Esophagus squamous epithelium (tissue), 5 donors: ENCODE measurements around the gene DNM3. TPM values are rescaled to one million over a fixed set of nuclear protein-coding genes. Genes with fewer than 3 reads are reported as not detected.

Experiments
- DNase-seq: peaks from one replicate; lab custom pipeline; 2025; lab: John Stamatoyannopoulos, UW
- H3K27ac ChIP-seq, 4 donors: fragments of 200-600 bp; sonication (generic); one replicate each; pipeline ENCODE4 v1.5.1; 2016 to 2019; ENCODE audit warnings: mild to moderate bottlenecking in 1 of 4
- H3K27me3 ChIP-seq, 4 donors: fragments of 200-600 bp; sonication (generic); 1 replicate in 3 of 4; 2 replicates in 1 of 4; pipeline versions ENCODE4 v1.5.1 to v1.6.0; 2017 to 2021; ENCODE audit warnings: antibody characterized with exemption in 1 of 4
- H3K36me3 ChIP-seq, 3 donors: fragments of 200-600 bp; sonication (generic); one replicate each; pipeline ENCODE4 v1.5.1; 2016 to 2019
- H3K4me1 ChIP-seq, 3 donors: fragments of 200-600 bp; sonication (generic); one replicate each; pipeline ENCODE4 v1.5.1; 2017 to 2019
- H3K4me3 ChIP-seq, 4 donors: fragments of 200-600 bp; sonication (generic); 1 replicate in 3 of 4; 2 replicates in 1 of 4; pipeline ENCODE4 v1.5.1; 2016 to 2019; ENCODE audit warnings: mild to moderate bottlenecking in 2 of 4, moderate library complexity in 1 of 4
- H3K9me3 ChIP-seq, 3 donors: fragments of 200-600 bp; sonication (generic); one replicate each; pipeline ENCODE4 v1.5.1; 2016 to 2019
- POLR2A ChIP-seq, 4 donors: fragments of 450-650 bp; IDR thresholded peaks; one replicate each; pipeline ENCODE4 v1.6.1; 2017; ENCODE audit warnings: antibody characterized with exemption in 4 of 4, mild to moderate bottlenecking in 4 of 4, moderate library complexity in 3 of 4
- WGBS, 2 donors: methylation state at CpG; one replicate each; pipeline ENCODE4 v1.1.5; 2018; 5-methylcytosine and 5-hydroxymethylcytosine counted together
- intact Hi-C: fragments of 100-400 bp; cut with DNase I; formaldehyde crosslinking; loops from one replicate; pipeline ENCODE4 v1.15.0; 2022
- total RNA-seq, 4 donors: library from RNA; depleted of rRNA; stranded (reverse); fragments of >200 nt; gene quantifications; one replicate each; pipeline ENCODE4 v1.1.0, GENCODE V29; 2016
- TF ChIP-seq, protein P1 (sequence below), 6 experiments: fragments of 450-650 bp in 4 of 6; fragments of 200-600 bp in 2 of 6; sonication (generic) in 2 of 6; IDR thresholded peaks; one replicate each; pipeline ENCODE4 v1.5.1; 2016 to 2019; ENCODE audit warnings: antibody characterized with exemption in 6 of 6, mild to moderate bottlenecking in 4 of 6, moderate library complexity in 4 of 6
- donor health status: DM: yes; HTN: yes; CAD: no.

DNM3 gene
- total RNA-seq, 4 donors from 2014 or later = 0.91 to 3.2 (median 1.8) TPM

DNA sequence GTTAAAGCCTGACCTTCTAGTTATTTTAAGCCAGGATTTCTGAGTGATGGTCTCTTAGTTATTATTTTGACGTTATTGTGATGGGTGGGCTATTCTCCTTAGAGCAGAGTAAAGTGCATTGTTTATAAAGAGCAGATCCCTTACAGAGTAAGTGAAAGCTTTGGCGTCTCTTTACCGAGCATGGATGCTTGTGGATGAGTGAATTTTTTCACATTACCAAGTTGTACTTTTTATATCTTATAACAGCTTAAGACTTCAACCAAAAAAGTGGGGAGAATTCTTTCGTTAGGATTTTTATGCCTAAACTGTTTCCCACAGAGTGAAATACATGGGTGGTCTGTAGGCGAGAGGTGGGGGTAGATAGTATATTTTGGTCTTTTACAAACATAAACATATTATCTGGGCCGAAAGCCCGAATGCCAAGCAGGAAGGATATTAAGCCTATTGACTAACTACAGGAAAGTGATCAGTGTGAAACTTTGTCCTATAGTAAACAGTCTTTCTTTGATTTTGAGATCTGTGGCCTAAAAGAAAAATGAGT, 300.1 kb downstream of the DNM3 start:
- H3K27me3 ChIP-seq = no peaks in the 10 kb centered on the region
- WGBS, 2 donors = 47 to 65% methylated on average over 7 of the region's 7 CpGs
- H3K27ac ChIP-seq = peak overlapping the region; percentile 20 to 87 (median 78)
- H3K4me3 ChIP-seq = peak overlapping the region in 3 of 4 donors; percentile 50 to 66 (median 51)
- TF ChIP-seq POLR2A (IDR thresholded peaks at IDR 0.05) = no peak
- TF ChIP-seq, protein P1, sequence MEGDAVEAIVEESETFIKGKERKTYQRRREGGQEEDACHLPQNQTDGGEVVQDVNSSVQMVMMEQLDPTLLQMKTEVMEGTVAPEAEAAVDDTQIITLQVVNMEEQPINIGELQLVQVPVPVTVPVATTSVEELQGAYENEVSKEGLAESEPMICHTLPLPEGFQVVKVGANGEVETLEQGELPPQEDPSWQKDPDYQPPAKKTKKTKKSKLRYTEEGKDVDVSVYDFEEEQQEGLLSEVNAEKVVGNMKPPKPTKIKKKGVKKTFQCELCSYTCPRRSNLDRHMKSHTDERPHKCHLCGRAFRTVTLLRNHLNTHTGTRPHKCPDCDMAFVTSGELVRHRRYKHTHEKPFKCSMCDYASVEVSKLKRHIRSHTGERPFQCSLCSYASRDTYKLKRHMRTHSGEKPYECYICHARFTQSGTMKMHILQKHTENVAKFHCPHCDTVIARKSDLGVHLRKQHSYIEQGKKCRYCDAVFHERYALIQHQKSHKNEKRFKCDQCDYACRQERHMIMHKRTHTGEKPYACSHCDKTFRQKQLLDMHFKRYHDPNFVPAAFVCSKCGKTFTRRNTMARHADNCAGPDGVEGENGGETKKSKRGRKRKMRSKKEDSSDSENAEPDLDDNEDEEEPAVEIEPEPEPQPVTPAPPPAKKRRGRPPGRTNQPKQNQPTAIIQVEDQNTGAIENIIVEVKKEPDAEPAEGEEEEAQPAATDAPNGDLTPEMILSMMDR (IDR thresholded peaks at IDR 0.05) = no peak
- no peaks in the 10 kb centered on the region for H3K9me3 ChIP-seq
- H3K4me1 ChIP-seq = peaks cover 0 to 24% (median 13%) of the 10 kb centered on the region in 3 donors
- intact Hi-C loops = no loop called here
- H3K36me3 ChIP-seq = no peaks in the 10 kb centered on the region
- no peak for DNase-seq

DNA sequence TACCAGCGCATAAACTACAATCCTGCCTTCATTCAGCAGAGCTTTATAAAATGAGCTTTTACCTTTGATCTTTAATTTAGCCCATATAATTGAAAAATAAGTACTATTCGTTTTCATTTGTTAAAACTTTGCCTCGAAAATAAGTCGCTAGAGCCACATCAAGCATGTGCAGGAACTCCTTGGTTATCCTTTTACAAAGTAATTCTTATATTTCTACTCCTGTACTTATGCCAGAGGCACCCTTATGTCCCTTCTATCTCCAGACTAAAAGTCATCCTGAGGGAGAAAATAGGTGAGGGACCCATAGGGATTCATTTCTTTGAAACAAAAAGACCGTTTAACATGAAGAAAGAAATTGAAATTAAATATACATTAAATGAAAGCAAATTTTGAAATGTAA, 301.0 kb downstream of the DNM3 start:
- no peaks in the 10 kb centered on the region for H3K9me3 ChIP-seq
- no peaks in the 10 kb centered on the region for H3K27me3 ChIP-seq
- H3K36me3 ChIP-seq = no peaks in the 10 kb centered on the region
- no peak for DNase-seq
- 70 to 78% methylated on average over 5 of the region's 5 CpGs for WGBS, 2 donors
- peaks cover 0 to 33% (median 15%) of the 10 kb centered on the region in 3 donors for H3K4me1 ChIP-seq
- peak overlapping the region in 3 of 4 donors; percentile 50 to 66 (median 51) for H3K4me3 ChIP-seq
- intact Hi-C loops = no loop called here
- TF ChIP-seq, protein P1 (IDR thresholded peaks at IDR 0.05) = no peak
- TF ChIP-seq POLR2A (IDR thresholded peaks at IDR 0.05) = no peak
- H3K27ac ChIP-seq = peak overlapping the region in 3 of 4 donors; percentile 67 to 87 (median 81)

DNA sequence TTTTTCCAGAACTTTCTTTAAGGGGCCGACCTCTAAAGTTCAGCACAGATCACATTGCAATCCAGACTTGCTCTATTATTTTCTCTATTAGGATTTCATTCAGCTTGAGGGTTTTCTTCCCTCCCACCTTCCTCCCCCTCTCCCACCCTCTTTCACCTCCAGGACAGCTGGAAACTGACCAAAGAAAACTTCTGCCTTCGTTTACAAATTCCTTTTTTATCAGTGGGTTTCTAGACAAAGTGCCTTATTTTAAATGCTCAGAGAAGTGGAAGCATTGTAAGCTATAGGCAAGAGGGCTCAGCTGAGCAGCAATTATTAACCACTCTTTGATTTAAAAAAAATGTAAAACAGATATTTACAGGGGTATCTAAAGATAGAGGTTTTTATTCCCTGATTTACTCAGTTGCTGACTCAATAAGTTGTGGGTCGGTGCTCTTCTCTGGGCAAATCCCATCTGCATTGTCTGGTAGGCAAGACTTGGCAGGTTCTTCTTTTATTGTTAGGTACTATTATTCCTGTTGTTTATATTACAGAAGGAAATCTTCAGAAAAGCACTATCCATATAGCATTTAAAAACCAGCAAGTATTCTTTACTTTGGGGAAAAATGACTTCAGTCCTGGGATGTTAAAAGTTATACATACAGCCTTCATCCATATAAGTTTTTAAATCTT, 302.2 kb downstream of the DNM3 start:
- DNase-seq = no peak
- no peak for TF ChIP-seq POLR2A (IDR thresholded peaks at IDR 0.05)
- TF ChIP-seq, protein P1 (IDR thresholded peaks at IDR 0.05) = no peak
- H3K4me3 ChIP-seq = peak overlapping the region; percentile 12 to 66 (median 50)
- no peaks in the 10 kb centered on the region for H3K36me3 ChIP-seq
- WGBS, 2 donors = 25 to 27% methylated on average over 3 of the region's 3 CpGs
- no peaks in the 10 kb centered on the region for H3K9me3 ChIP-seq
- H3K27me3 ChIP-seq = no peaks in the 10 kb centered on the region
- intact Hi-C loops = no loop called here
- H3K4me1 ChIP-seq = peaks cover 0 to 37% (median 17%) of the 10 kb centered on the region in 3 donors
- H3K27ac ChIP-seq = peak overlapping the region; percentile 49 to 87 (median 72)

DNA sequence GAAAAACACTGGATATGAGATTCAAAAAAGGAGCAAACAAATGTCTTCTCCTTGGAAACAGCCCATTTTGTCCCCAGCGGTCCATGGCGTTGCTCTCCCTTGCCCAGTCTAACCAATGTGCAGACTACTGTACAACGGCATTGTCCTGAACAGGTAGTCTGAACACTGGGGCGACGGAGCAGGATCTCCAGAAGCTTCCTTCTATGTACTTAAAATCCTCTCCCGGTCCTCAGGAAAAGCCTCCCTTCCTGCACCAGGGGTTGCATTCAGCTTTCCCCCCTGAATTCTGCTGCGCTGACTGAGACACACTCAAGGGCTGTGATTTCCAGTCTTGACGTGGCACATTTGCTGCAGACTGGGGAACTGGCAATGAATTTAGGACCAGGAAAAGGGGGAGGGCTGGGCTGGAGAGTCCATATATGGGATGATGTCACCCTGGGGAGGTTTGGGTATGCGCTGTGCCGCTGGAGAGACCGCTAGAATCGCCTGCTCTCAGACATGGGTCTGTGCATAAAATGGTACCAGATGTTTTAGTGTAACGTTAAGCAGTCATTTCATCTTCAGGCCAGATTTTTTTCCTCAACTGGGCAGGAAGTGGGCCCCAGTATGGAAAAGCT, 303.3 kb downstream of the DNM3 start:
- Histone ChIP-seq H3K4me1 (peaks cover 0 to 29% (median 13%) of the 10 kb centered on the region in 3 donors), H3K27ac (peak overlapping the region; percentile 59 to 91 (median 84)), H3K27me3 (no peaks in the 10 kb centered on the region), H3K4me3 (peak overlapping the region; percentile 12 to 66 (median 50)), H3K9me3 (no peaks in the 10 kb centered on the region), H3K36me3 (no peaks in the 10 kb centered on the region)
- peak in 2 of 4 donors; percentile 60 to 65 for TF ChIP-seq POLR2A (IDR thresholded peaks at IDR 0.05)
- TF ChIP-seq, protein P1 (IDR thresholded peaks at IDR 0.05) = no peak
- WGBS, 2 donors = 65 to 68% methylated on average over 10 to 13 of the region's 13 CpGs
- DNase-seq = no peak
- intact Hi-C loops = no loop called here

DNA sequence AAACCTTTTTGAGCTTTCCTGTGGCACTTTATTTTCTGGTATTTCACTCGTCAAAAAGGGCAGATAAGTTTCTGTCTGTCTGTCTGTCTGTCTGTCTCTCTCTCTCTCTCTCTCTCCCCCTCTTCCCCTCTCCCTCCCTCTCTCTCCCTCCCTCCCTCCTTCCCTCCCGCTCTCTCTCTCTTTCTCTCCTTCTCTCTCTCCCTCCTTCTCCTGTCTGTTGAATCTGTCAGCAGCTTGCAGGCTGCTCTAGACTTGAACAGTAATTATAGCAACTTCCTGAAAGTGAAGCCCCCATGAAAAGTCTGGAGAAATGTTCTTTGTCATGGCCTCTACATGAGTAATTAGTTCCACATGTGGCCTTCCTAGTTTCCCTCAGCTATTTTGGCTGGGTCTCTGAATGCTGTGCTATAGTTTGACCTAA, 303.9 kb downstream of the DNM3 start:
- 45 to 48% methylated on average over 2 of the region's 2 CpGs for WGBS, 2 donors
- Histone ChIP-seq H3K9me3 (no peaks in the 10 kb centered on the region), H3K4me1 (peaks cover 0 to 29% (median 13%) of the 10 kb centered on the region in 3 donors), H3K36me3 (no peaks in the 10 kb centered on the region), H3K4me3 (peak overlapping the region in 3 of 4 donors; percentile 50 to 66 (median 51)), H3K27me3 (no peaks in the 10 kb centered on the region), H3K27ac (peak overlapping the region; percentile 59 to 91 (median 84))
- intact Hi-C loops = no loop called here
- no peak for DNase-seq
- no peak for TF ChIP-seq POLR2A (IDR thresholded peaks at IDR 0.05)
- TF ChIP-seq, protein P1 (IDR thresholded peaks at IDR 0.05) = no peak
